GM10266 (cell line): ENCODE results near the gene PCNX2.

Experiments used
- DNase-seq: peaks from one replicate; pipeline ENCODE4 v3.0.0; 2012; ENCODE audit errors: extremely low spot score
- TF ChIP-seq, protein P1 (sequence below): IDR thresholded peaks from 2 replicates; pipeline ENCODE4 v1.5.1; 2012; ENCODE audit warnings: mild to moderate bottlenecking, low read depth; ENCODE audit not compliant: control insufficient read depth, insufficient read depth; ENCODE audit errors: missing control alignments

Gene PCNX2

DNA sequence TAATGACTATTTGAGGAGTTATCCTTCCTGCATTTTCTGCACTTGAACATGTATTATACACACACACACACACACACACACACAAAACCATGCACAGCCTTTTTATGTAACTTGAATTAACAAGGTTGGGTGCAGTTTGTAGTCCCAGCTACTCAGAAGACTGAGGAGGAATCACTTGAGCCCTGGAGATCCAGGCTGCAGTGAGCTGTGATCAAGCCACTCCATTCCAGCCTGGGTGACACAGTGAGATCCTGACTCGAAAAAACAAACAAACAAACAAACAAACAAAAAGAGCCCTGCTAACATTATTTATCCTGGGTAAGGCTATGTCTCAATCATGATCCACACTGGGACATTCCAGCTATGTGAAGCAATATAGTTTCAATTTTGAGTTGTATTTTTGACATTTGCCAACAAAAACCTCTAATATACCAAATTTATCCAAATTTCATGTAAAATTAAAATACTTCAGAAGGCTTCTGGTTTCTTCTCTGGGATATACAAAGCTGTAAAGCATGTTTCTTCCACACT is 188.3 kb downstream of the PCNX2 start:
- TF ChIP-seq, protein P1, sequence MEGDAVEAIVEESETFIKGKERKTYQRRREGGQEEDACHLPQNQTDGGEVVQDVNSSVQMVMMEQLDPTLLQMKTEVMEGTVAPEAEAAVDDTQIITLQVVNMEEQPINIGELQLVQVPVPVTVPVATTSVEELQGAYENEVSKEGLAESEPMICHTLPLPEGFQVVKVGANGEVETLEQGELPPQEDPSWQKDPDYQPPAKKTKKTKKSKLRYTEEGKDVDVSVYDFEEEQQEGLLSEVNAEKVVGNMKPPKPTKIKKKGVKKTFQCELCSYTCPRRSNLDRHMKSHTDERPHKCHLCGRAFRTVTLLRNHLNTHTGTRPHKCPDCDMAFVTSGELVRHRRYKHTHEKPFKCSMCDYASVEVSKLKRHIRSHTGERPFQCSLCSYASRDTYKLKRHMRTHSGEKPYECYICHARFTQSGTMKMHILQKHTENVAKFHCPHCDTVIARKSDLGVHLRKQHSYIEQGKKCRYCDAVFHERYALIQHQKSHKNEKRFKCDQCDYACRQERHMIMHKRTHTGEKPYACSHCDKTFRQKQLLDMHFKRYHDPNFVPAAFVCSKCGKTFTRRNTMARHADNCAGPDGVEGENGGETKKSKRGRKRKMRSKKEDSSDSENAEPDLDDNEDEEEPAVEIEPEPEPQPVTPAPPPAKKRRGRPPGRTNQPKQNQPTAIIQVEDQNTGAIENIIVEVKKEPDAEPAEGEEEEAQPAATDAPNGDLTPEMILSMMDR, result no peak
- DNase-seq, result no peak

DNA sequence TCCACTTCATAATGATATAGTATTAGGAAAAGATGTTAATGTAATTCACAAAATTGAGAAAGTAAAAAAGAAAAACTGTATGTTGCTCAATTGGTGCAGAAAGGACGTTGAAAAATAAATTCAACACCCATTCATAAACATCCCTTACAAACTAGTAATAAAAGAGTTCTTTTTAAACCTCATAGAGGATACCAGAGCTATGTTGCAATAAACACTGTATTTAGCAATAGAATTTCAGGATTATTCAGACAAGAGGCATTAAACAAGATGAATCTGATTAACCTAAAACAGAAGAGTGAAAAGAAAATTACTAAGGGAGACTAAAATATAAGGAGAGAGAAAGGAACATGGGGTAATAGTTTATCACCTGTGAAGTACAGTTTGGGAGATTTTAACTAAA is 190.3 kb downstream of the PCNX2 start:
- TF ChIP-seq, protein P1, result no peak
- DNase-seq, result no peak

DNA sequence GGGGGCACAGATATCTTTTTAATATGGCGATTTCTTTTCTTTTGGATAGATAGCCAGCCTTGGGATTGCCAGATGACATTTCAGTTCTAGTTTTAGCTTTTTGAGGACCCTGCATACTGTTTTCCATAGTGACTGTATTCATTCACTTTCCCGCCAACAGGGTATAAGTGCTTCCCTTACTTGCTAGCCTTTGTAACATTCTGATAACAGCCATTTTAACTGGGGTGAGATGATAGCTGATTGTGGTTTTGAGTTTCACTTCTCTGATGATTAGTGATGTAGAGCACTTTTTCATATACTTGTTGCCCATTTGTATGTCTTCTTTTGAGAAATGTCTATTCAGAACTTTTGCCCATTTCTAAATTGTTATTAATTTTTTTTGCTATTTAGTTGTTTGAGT is 193.2 kb downstream of the PCNX2 start:
- DNase-seq, result no peak
- TF ChIP-seq, protein P1, result no peak

DNA sequence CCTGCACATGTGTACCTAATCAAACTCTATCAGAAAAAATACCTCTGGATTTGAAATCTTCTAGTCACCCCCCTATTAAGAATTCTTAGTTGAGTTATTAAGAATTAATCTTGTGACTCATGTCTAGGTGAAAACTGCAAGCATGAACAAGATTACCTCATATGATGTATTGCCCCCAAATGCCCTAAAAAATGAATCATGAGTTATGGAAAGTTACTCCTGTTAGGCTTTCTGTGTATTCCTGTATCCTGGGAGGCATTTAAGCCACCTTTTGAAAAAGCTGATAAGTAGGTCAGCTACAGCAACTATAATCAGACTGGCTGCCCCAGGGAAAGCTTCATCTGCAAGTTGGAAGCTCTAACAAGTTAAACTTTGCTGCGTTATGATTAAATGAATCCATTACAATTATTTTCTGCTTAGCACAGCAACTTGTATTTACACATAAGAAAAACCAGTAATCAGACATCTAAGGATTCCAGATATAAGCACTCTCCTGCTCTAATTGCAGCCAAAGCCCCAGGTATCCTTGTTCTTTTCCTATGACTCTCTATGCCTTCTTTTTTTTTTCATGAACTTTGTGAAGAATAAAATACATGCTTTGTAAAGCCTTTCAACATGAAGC is 197.5 kb downstream of the PCNX2 start:
- TF ChIP-seq, protein P1, result no peak
- DNase-seq, result no peak

DNA sequence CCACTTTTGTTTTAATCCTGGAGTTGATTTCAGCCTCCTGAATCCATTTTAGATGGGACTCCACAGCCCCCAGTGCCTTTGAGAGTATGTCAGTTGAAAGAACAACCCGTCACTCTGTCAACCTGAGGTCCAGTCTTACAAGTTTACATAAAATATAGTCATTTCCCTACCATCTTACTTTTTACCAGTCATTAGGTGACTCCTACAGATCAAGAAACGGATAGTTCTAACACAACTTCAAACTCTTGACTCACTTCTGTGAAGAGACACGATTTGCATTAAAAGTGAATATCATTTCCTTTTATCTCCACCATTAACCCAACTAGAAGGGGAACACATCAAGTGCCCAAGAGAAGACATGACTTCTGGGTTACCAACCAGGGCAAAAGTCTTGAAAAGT is 198.0 kb downstream of the PCNX2 start:
- no peak for DNase-seq
- TF ChIP-seq, protein P1, result no peak

DNA sequence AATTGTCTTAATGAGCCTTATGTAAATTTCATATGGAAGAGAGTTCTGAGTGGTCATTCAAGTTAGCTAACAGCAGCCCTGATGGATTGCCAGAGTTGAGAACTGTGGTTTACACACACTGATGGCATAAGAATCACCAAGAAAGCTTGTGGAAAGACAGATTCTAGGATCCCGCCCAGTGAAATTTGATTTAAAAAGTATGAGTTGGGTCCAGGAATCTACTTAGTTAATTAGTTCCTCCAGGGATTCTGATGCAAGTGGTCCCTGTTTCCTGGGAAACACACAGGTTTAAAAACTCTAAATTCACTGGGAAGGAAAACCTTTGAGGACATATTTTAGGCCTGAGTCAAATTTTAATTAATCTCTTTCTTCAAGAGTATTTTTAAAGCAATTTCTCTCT is 200.8 kb downstream of the PCNX2 start:
- no peak for DNase-seq
- TF ChIP-seq, protein P1, result no peak

DNA sequence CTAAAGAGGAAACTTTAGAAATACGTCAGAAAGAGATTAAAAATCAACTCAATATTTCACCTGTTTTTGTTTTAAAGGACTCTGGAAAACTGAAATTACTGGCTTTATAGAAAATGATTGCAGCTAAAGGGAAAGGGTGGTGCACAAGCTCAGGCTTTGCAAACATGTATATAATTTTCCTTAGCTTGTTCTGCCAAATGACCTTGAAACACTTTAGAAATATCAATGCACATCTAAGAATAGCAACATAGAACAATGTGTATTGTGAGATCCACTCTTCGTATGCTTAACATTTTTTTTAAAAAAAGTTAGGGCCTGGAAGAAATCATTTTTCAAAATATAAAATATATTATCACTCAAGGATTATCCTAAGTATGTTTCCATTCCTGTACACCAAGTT is 201.3 kb downstream of the PCNX2 start:
- DNase-seq, result no peak
- TF ChIP-seq, protein P1, result no peak
